Fibroblast of peridontal ligament (primary cell): Measurements from ENCODE around the gene SNTN.
"Not testable (repeated sequence)": the region's sequence is repeated elsewhere in the genome, so short reads cannot be mapped to it uniquely, and the experiment has no call there.

Experiments used
- DNase-seq: peaks from one replicate; pipeline ENCODE4 v3.0.0-alpha.2; 2010; ENCODE audit errors: extremely low read depth

The SNTN gene

DNA sequence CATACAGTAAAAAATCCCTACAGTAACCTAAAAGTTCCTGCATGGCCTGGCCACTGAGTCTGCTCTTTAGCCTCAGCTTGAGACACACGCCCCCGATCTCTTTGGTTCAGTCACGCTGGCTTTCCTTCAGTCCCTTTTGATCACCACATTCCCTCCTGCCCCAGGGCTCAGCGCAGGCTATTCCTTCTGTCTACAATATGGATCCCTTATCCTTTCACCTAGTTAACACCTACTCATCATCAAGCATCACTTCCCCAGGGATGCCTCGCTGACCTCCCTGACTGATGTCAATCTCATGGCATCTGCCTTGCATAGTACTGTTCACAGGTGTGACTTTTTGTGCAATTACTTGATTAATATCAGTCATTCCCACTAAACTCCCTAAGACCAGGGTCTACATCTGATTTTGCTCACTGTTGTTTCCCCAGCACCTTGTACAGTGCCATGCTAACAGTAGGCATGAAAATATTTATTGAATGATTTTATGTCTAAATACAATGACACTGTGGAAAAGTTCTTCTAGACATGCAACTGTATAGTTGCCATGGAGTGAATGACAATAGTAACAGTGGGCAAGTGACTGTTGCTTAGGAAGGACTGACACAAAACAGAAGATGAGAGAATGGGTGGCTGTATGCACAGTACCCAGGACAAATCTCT, at the start of gene SNTN:
Gene SNTN (plus strand): TSS at position 610 of the 660 bp plus-strand sequence. CDS start 13 bp downstream, at position 623.
- no peak for DNase-seq

- DNase-seq = no peak
Measured at GRCh38 chr3:63607716-63608115, 44.8 kb upstream of the SNTN start.

DNA sequence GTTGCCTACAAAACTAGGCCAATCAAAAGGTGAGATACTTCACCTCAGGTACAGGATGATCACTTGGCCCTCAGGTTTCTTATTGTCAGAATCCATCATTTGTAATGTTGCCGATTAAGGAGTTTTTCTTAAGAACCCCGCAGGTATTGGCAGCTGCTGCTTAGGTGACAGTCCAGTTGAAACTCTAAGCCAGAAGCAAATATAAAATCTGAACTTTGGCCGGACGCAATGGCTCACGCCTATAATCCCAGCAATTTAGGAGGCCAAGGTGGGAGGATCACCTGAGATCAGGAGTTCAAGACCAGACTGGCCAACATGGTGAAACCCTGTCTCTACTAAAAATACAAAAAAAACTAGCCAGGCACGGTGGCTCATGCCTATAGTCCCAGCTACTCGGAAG, 43.1 kb upstream of the SNTN start:
- no peak for DNase-seq

DNA sequence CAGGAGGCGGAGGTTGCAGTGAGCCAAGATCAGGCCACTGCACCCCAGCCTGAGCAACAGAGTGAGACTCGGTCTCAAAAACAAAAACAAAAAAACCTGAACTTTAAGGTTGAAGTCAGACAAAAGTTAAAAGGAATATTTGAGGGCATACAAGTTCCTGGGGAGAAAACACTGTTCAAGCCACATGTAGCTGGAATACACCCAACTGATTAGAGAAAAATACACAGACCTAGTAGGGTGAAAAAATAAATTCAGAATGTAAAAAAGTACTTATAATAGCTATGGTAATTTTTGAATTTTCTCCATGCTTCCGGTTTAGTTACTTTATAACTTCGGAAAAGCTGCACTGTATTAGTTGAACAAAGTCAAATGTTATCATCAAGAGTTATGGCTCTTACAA, 42.6 kb upstream of the SNTN start:
- no peak for DNase-seq

DNA sequence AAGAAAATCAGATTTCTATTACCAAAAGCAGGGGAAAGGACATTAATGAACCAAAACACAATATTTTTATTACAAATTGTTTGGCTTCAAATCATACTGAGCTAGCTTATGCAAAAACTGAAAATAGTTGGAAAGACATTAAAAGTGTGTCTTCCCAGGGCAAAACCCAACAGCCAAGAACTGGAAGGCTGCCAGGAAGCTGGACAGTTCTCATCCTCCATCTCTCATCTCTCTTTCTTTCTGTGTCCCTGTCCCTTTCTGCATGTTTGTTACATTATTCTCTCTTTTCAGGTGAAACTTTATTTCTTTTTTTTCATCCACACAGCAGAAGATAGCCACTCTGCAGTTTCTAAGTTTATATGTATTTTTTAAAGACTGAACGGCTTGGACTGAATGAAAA, 41.1 kb upstream of the SNTN start:
- DNase-seq = no peak

- DNase-seq = peak; percentile 42
Measured at GRCh38 chr3:63613561-63613960, 38.9 kb upstream of the SNTN start.

GRCh38 chr3:63617391-63617790, 35.1 kb upstream of the SNTN start:
- DNase-seq = no peak

- peak; percentile 92 for DNase-seq
Measured at GRCh38 chr3:63624941-63625560, 27.4 kb upstream of the SNTN start.

DNA sequence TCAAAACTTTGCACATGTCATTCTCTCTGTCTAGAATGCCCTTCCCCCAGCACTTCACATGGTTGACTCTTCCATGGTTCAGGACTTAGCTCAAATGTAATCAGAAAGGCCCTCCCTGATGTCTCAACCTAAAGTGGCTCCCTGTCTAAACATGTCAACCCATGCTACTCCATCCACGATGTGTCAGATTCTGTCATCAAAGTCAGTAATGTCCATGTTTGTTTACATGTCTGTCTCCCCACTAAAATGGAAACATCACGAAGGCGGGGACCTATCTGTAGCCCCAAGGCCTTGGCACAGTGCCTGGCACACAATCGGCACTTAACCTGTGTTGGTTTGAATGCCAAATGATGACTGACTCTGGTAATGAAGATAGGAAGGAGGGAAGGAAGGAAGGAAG, 20.8 kb upstream of the SNTN start:
- DNase-seq = no peak

- no peak for DNase-seq
Measured at GRCh38 chr3:63635186-63635585, 17.3 kb upstream of the SNTN start.

DNA sequence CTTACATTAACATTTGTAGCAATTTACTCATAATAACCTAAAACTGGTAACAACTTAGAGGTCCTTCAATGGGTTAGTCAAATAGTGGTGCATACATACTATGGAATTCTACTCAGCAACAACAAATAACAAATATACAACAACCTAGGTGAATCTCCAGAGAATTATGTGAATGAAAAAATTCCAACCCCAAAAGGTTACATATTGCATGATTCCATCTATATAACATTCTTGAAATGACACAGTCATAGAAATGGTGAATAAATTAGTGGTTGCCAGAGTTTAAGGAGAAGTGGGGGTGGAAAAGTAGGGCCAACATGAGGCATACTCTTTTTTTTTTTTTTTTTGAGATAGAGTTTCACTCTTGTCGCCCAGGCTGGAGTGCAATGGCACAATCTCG, 12.7 kb upstream of the SNTN start:
- DNase-seq = no peak

GRCh38 chr3:63642488-63642887, 10.0 kb upstream of the SNTN start:
- DNase-seq = no peak

DNA sequence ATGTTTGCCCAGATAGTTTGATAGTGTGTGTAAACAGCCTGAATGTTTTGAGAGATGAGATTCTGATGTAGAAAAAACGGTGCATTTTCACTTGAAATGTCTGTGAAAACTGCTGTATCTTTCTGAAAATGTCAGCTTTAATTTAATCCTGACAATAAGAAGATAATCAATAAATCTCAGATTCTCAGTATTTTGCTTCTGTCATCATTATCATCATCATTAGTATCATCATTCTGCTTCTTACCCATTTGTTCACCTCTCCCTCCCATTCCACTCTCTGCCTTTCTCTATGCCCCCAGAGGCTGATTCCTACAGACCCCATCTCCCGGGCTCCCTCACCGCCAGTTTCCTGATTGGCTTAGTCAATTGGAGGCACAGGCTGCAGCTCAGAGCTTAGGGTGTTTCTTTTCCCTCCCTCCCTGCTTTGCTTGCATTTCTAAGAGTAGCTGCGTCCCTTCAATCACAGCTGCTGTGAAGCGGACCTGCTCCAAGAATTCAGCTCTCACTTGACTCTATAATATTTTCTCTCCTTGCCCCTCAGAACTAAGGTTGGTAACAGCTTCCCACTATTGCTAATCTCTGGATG, 8.2 kb upstream of the SNTN start:
- DNase-seq = no peak

- DNase-seq = not testable (repeated sequence)
Measured at GRCh38 chr3:63644928-63645781, 7.3 kb upstream of the SNTN start.

DNA sequence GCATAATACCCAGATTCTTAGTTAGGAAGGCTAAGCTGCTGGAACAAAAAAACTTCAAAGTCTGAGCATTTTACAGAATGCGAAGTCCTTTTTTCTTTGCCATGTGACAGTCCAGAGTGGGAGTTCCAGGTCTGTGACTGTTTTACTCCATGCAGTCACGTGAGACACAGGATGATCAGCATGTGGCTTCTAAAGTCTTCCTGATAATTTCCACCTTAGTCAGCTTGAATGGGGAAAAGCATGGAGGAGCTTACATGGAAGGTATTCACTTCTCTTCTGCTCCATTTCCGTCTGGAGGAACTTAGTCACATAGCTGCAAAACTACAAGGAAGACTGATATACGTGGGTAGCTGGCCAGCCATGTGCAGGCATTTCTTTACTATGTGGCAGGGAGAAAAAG, 1.7 kb downstream of the SNTN start:
- DNase-seq = no peak

GRCh38 chr3:63654931-63655330, 2.5 kb downstream of the SNTN start:
- DNase-seq = peak; percentile 14

- DNase-seq = peak; percentile 83
Measured at GRCh38 chr3:63655519-63655918, 3.0 kb downstream of the SNTN start.

GRCh38 chr3:63656786-63657185, 4.3 kb downstream of the SNTN start:
- DNase-seq = peak; percentile 69

- DNase-seq = peak; percentile 36
Measured at GRCh38 chr3:63661242-63661641, 8.8 kb downstream of the SNTN start.

DNA sequence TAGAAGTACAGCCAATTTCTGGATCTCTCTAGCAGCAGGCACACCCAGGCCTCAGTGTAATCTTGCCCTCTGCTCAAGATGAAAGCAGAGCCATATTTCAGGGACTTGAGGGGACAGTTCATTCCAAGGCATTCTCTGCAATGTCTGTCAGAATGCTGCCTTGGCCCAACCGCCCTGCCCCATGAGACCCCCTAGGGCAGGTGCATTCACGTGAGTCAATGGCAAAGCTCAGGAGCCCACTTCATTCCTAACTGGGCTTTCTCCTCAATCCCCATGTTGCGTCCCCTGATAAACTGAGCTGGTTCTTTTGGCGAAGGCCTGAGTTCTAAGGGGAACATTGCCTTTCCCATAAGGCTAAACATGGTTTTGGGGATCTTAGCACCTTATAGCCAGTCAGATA, 9.5 kb downstream of the SNTN start:
- no peak for DNase-seq

DNA sequence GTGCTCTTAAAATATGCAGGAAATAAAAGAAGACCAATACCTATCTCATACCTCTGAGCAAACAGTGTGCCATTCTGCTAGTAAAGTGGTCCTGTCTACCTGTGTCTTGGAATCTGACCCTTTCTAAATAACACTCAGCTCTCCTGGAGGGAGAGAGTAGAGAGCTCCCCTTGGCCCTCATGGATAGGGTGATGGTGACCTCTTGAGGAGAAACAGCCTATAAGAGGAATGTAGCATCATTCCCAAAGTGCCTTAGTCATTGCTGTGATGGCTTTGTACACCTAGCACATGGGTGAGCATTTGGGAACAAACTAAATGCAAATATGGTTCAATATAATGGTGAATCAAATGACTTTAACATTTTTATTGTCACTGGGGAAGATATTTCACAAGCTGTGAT, 10.0 kb downstream of the SNTN start:
- no peak for DNase-seq

DNA sequence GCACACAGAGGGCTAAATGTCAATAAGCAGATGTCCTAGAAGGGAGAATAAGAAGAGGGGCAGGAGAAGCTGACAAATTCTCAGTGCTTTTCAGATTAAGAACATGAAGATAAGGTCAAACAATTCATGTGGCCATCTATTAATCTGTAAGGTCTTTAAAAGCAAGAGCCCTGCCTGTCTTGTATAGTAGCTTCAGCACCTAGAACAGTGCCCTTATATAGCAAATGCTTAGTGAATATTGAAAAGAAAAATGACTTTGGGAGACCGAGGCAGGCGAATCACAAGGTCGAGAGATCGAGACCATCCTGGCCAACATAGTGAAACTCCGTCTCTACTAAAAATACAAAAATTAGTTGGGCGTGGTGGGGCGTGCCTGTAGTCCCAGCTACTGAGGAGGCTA, 18.1 kb downstream of the SNTN start:
- DNase-seq = no peak

GRCh38 chr3:63673111-63673510, 20.6 kb downstream of the SNTN start:
- no peak for DNase-seq
